Endothelial cell of umbilical vein (primary cell): ENCODE data around the gene ALKBH8. TPM values are rescaled to one million over a fixed set of nuclear protein-coding genes. Genes with fewer than 3 reads are reported as not detected.
A peak's percentile ranks its signal among the peaks of the same experiment; 100 is the strongest.

Experiments used
- BruUV-seq: library from RNA; stranded (reverse); fragments of 400-500 nt; replicated peaks from 2 replicates; lab custom pipeline; 2021; lab: Mats Ljungman, UMichigan
- CTCF ChIA-PET: fragments of 300-600, 350-600 bp; sonication (Branson Sonifier 250); formaldehyde crosslinking; loops from one replicate; lab custom pipeline; 2021; ENCODE audit warnings: antibody characterized with exemption, inconsistent platforms; lab: Charles Lee
- POLR2A ChIA-PET: fragments of 300-600, 350-600 bp; sonication (Branson Sonifier 250); formaldehyde crosslinking; loops from one replicate; lab custom pipeline; 2021; ENCODE audit warnings: antibody characterized with exemption, inconsistent platforms; lab: Charles Lee
- DNase-seq: peaks from one replicate; pipeline ENCODE4 v3.0.0-alpha.2; 2011; ENCODE audit warnings: low read depth, low spot score
- FAIRE-seq: peaks from 2 replicates; lab custom pipeline; 2011; peaks lifted over from hg19 to GRCh38; lab: Jason Lieb, UNC
- H2AFZ ChIP-seq: 2 replicates; pipeline ENCODE4 v1.6.0; 2012; ENCODE audit warnings: low read depth, low read length, control low read depth, inconsistent platforms
- H3K27ac ChIP-seq: 2 replicates; pipeline ENCODE4 v1.5.1; 2011; ENCODE audit warnings: low read depth, mild to moderate bottlenecking, control low read depth, low read length, moderate library complexity; ENCODE audit not compliant: insufficient read depth
- H3K27me3 ChIP-seq, 2 experiments: 2 replicates each; pipeline versions ENCODE4 v1.6.0 to v1.6.1; 2011; ENCODE audit warnings: low read length in 2 of 2, mixed read lengths in 1 of 2; ENCODE audit not compliant: control insufficient read depth in 2 of 2, insufficient read depth in 2 of 2
- H3K36me3 ChIP-seq, 2 experiments: 2 replicates in 1 of 2; 3 replicates in 1 of 2; pipeline ENCODE4 v1.5.1; 2011; ENCODE audit warnings: low read length in 2 of 2, mild to moderate bottlenecking in 1 of 2, moderate library complexity in 1 of 2; ENCODE audit not compliant: control insufficient read depth in 2 of 2, insufficient read depth in 2 of 2; ENCODE audit errors: extremely low read depth in 1 of 2
- H3K4me1 ChIP-seq: 3 replicates; pipeline ENCODE4 v1.5.1; 2011; ENCODE audit warnings: mild to moderate bottlenecking, low read length; ENCODE audit not compliant: control insufficient read depth, insufficient read depth; ENCODE audit errors: extremely low read depth
- H3K4me2 ChIP-seq: 2 replicates; pipeline ENCODE4 v1.6.1; 2011; ENCODE audit warnings: low read length, control low read depth, mixed read lengths; ENCODE audit not compliant: insufficient read depth
- H3K4me3 ChIP-seq, 3 experiments: fragments of 200-600 bp in 1 of 3; sonication (generic), shearing (Covaris generic) in 1 of 3; replicated peaks in 1 of 3; 2 replicates each; pipeline ENCODE4 v1.5.1; 2011 to 2016; ENCODE audit warnings: control low read depth in 3 of 3, low read length in 3 of 3, mild to moderate bottlenecking in 2 of 3, inconsistent platforms in 1 of 3, low read depth in 1 of 3, moderate library complexity in 1 of 3; ENCODE audit not compliant: insufficient read depth in 1 of 3
- H3K79me2 ChIP-seq: 2 replicates; pipeline ENCODE4 v1.6.0; 2012; ENCODE audit warnings: low read length, inconsistent platforms; ENCODE audit not compliant: control insufficient read depth, insufficient read depth
- H3K9ac ChIP-seq: replicated peaks from 2 replicates; pipeline ENCODE3; 2011; ENCODE audit warnings: low read length, control low read depth; ENCODE audit not compliant: insufficient read depth; ENCODE audit errors: extremely low read depth
- H3K9me1 ChIP-seq: replicated peaks from 3 replicates; pipeline ENCODE4 v1.6.0; 2011; ENCODE audit warnings: mild to moderate bottlenecking, low read length; ENCODE audit not compliant: control insufficient read depth, insufficient read depth; ENCODE audit errors: extremely low read depth
- H3K9me3 ChIP-seq: replicated peaks from 2 replicates; pipeline ENCODE4 v1.5.1; 2012; ENCODE audit warnings: low read length, inconsistent platforms; ENCODE audit not compliant: control insufficient read depth, insufficient read depth
- H4K20me1 ChIP-seq: replicated peaks from 2 replicates; pipeline ENCODE3; 2011; ENCODE audit warnings: mild to moderate bottlenecking, low read length; ENCODE audit not compliant: control insufficient read depth, insufficient read depth; ENCODE audit errors: extremely low read depth
- CTCF ChIP-seq, 2 donors: IDR thresholded peaks; 1 replicate in 1 of 2; 2 replicates in 1 of 2; pipeline ENCODE4 v1.5.1; 2011; ENCODE audit warnings: low read length in 2 of 2, mild to moderate bottlenecking in 2 of 2, moderate library complexity in 2 of 2, control low read depth in 1 of 2, inconsistent platforms in 1 of 2, low read depth in 1 of 2; ENCODE audit not compliant: insufficient read depth in 1 of 2; ENCODE audit errors: extremely low read depth in 1 of 2
- EZH2 ChIP-seq: IDR thresholded peaks from 2 replicates; pipeline ENCODE4 v1.6.1; 2012; ENCODE audit warnings: borderline replicate concordance, low read depth, mild to moderate bottlenecking, moderate library complexity, low read length, inconsistent platforms; ENCODE audit not compliant: severe bottlenecking
- FOS ChIP-seq: IDR thresholded peaks from 2 replicates; pipeline ENCODE4 v1.6.1; 2011; ENCODE audit warnings: mild to moderate bottlenecking, low read length, moderate library complexity, borderline replicate concordance; ENCODE audit not compliant: insufficient read depth
- GATA2 ChIP-seq: IDR thresholded peaks from 2 replicates; pipeline ENCODE4 v1.7.0; 2011; ENCODE audit warnings: low read depth, mild to moderate bottlenecking, moderate library complexity, mixed read lengths, low read length; ENCODE audit not compliant: insufficient read length, insufficient read depth
- JUN ChIP-seq: IDR thresholded peaks from 2 replicates; pipeline ENCODE4 v1.6.1; 2011; ENCODE audit warnings: borderline replicate concordance, low read depth; ENCODE audit not compliant: insufficient read length, insufficient read depth
- MAX ChIP-seq: IDR thresholded peaks from 2 replicates; pipeline ENCODE4 v1.6.1; 2011; ENCODE audit not compliant: insufficient read depth, insufficient read length
- POLR2A ChIP-seq: IDR thresholded peaks from 2 replicates; pipeline ENCODE4 v1.6.1; 2012; ENCODE audit warnings: low read depth, mild to moderate bottlenecking, control low read depth, low read length
- POLR2AphosphoS5 ChIP-seq: IDR thresholded peaks from 2 replicates; pipeline ENCODE4 v1.6.1; 2012; ENCODE audit warnings: low read depth, mild to moderate bottlenecking, control low read depth, low read length, moderate library complexity; ENCODE audit not compliant: insufficient read depth
- dilution Hi-C: fragments of 300-500 bp; cut with MboI; formaldehyde crosslinking; loops from one replicate; pipeline ENCODE4 v1.15.0; 2019; ENCODE audit warnings: low sequenced_read_pairs; ENCODE audit not compliant: extremely low pct_ligation_motif_present
- intact Hi-C: fragments of 100-400 bp; cut with micrococcal nuclease; formaldehyde crosslinking; loops from one replicate; pipeline ENCODE4 v1.10.0; 2022
- polyA plus RNA-seq, 4 experiments: library from polyadenylated mRNA; depleted of rRNA in 3 of 4; stranded (reverse) in 3 of 4; unstranded in 1 of 4; fragments of >200 nt; gene quantifications; 2 replicates each; pipeline versions ENCODE4 v1.2.1 to v1.2.3, GENCODE V29; 2011 to 2012; ENCODE audit warnings: missing spikeins in 1 of 4
- total RNA-seq: library from RNA; stranded (reverse); gene quantifications from 2 replicates; pipeline ENCODE4 v1.2.3, GENCODE V29; 2021

The ALKBH8 gene
- total and polyA plus RNA-seq, 2 donors (not counting 3 experiments of a cell fraction or from before 2014, with no cell fraction given): 2.6 to 10.2 TPM

- no TSS peak for BruUV-seq
Measured at GRCh38 chr11:107590460-107591377, 25.2 kb upstream of the ALKBH8 start, which contains the start of gene ELMOD1. Gene ELMOD1, plus strand, starts transcription at chr11:107591147. Its CDS starts 27,043 bp downstream, at chr11:107618190.

More at GRCh38 chr11:107590460-107591377, 25.2 kb upstream of the ALKBH8 start, which contains the start of gene ELMOD1:
- Histone ChIP-seq H3K27ac (no peak within 1 kb of the TSS), H3K4me2 (peak within 1 kb of the TSS; percentile 69), H3K79me2 (no peaks in the 10 kb centered on the region), H3K4me1 (peaks cover 12% of the 10 kb centered on the region), H3K27me3 (peaks cover 16 to 35% of the 10 kb centered on the region in 2 experiments), H3K9ac (peak within 1 kb of the TSS; percentile 4), H3K9me1 (no peaks in the 10 kb centered on the region), H3K36me3 (no peaks in the 10 kb centered on the region), H3K9me3 (no peaks in the 10 kb centered on the region), H4K20me1 (no peaks in the 10 kb centered on the region), H2AFZ (peak within 1 kb of the TSS; percentile 73), H3K4me3 (peak within 1 kb of the TSS; percentile 5 to 86 (median 50))
- FAIRE-seq: no peak
- DNase-seq: peak; percentile 46
- intact Hi-C loops: loop anchor here (1.0 to 2.0 kb wide), 2 partner anchors 26 to 41 kb away; partner anchors contain the start of gene ALKBH8
- TF ChIP-seq POLR2AphosphoS5 (no peak), CTCF (IDR thresholded peaks at IDR 0.05; ENCODE audit: extremely low read depth in 1 of 2, insufficient read depth in 1 of 2, low read depth in 1 of 2, low read length in 2 of 2) (peak in 1 of 2 donors; percentile 39), EZH2 (no peak), FOS (no peak), JUN (no peak), POLR2A (no peak), MAX (no peak), GATA2 (no peak)
- dilution Hi-C loops: no loop called here
- CTCF ChIA-PET: interaction anchor here (1.1 to 2.7 kb wide), 7 partner anchors 11 to 180 kb away, joined by 3 to 14 read pairs (median 5); no protein-coding TSS in a partner anchor
- POLR2A ChIA-PET: no interaction called here
